HL-60 (cell line): ENCODE results near the gene MAPKAPK5.

Experiments used
- GABPA ChIP-seq: IDR thresholded peaks from 2 replicates; pipeline ENCODE4 v1.6.1; 2012; ENCODE audit warnings: low read depth
- POLR2AphosphoS5 ChIP-seq: IDR thresholded peaks from 2 replicates; pipeline ENCODE4 v1.6.1; 2012; ENCODE audit warnings: low read depth
- TF ChIP-seq, protein P1 (sequence below): IDR thresholded peaks from one replicate; pipeline ENCODE4 v1.5.1; 2011; ENCODE audit warnings: low read length, control low read depth, inconsistent platforms; ENCODE audit not compliant: insufficient read depth
- TF ChIP-seq, protein P2 (sequence below): IDR thresholded peaks from 2 replicates; pipeline ENCODE4 v1.6.1; 2012; ENCODE audit warnings: low read depth; ENCODE audit not compliant: insufficient replicate concordance

DNA sequence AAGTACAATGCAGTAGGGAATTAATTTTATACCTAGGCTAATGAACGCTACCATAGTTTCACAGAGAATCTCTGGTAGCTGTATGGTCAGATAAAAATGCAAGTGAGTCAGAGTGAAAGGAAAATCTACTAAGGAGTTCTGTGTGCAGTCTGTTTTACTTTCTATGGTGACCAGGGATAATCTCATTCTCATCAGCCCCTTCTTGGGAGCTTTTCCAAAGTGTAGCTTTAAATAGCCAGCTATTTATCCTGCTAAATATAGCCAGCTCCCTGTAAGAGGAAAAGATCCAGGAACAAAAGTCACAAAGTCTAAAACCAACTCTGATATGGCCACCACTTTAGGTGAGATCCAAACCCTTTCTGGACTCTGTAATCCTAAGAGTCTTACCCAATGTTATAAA lies 95.4 kb downstream of the MAPKAPK5 start:
- TF ChIP-seq, protein P1, sequence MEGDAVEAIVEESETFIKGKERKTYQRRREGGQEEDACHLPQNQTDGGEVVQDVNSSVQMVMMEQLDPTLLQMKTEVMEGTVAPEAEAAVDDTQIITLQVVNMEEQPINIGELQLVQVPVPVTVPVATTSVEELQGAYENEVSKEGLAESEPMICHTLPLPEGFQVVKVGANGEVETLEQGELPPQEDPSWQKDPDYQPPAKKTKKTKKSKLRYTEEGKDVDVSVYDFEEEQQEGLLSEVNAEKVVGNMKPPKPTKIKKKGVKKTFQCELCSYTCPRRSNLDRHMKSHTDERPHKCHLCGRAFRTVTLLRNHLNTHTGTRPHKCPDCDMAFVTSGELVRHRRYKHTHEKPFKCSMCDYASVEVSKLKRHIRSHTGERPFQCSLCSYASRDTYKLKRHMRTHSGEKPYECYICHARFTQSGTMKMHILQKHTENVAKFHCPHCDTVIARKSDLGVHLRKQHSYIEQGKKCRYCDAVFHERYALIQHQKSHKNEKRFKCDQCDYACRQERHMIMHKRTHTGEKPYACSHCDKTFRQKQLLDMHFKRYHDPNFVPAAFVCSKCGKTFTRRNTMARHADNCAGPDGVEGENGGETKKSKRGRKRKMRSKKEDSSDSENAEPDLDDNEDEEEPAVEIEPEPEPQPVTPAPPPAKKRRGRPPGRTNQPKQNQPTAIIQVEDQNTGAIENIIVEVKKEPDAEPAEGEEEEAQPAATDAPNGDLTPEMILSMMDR = no peak
- TF ChIP-seq POLR2AphosphoS5 = no peak
- TF ChIP-seq, protein P2, sequence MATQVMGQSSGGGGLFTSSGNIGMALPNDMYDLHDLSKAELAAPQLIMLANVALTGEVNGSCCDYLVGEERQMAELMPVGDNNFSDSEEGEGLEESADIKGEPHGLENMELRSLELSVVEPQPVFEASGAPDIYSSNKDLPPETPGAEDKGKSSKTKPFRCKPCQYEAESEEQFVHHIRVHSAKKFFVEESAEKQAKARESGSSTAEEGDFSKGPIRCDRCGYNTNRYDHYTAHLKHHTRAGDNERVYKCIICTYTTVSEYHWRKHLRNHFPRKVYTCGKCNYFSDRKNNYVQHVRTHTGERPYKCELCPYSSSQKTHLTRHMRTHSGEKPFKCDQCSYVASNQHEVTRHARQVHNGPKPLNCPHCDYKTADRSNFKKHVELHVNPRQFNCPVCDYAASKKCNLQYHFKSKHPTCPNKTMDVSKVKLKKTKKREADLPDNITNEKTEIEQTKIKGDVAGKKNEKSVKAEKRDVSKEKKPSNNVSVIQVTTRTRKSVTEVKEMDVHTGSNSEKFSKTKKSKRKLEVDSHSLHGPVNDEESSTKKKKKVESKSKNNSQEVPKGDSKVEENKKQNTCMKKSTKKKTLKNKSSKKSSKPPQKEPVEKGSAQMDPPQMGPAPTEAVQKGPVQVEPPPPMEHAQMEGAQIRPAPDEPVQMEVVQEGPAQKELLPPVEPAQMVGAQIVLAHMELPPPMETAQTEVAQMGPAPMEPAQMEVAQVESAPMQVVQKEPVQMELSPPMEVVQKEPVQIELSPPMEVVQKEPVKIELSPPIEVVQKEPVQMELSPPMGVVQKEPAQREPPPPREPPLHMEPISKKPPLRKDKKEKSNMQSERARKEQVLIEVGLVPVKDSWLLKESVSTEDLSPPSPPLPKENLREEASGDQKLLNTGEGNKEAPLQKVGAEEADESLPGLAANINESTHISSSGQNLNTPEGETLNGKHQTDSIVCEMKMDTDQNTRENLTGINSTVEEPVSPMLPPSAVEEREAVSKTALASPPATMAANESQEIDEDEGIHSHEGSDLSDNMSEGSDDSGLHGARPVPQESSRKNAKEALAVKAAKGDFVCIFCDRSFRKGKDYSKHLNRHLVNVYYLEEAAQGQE = no peak
- no peak for TF ChIP-seq GABPA
